NT2/D1 (cell line): ENCODE data around the gene FAM76A.
A peak's percentile ranks its signal among the peaks of the same experiment; 100 is the strongest.

Experiments used
- DNase-seq: peaks from one replicate; pipeline ENCODE4 v3.0.0-alpha.2; 2011; ENCODE audit warnings: low read depth, low spot score
- H3K27me3 ChIP-seq: 2 replicates; pipeline ENCODE4 v1.6.0; 2011; ENCODE audit warnings: mild to moderate bottlenecking; ENCODE audit not compliant: insufficient read length, insufficient read depth
- H3K36me3 ChIP-seq: 2 replicates; pipeline ENCODE4 v1.6.1; 2011; ENCODE audit warnings: mild to moderate bottlenecking, low read length, mixed read lengths; ENCODE audit not compliant: insufficient read depth, insufficient read length
- H3K4me1 ChIP-seq: 2 replicates; pipeline ENCODE4 v1.5.1; 2011; ENCODE audit not compliant: insufficient read depth, insufficient read length
- H3K4me3 ChIP-seq: 2 replicates; pipeline ENCODE4 v1.5.1; 2011; ENCODE audit warnings: low read depth; ENCODE audit not compliant: insufficient read length
- H3K9ac ChIP-seq: 2 replicates; pipeline ENCODE4 v1.6.0; 2011; ENCODE audit warnings: low read depth; ENCODE audit not compliant: insufficient read length
- H3K9me3 ChIP-seq: 2 replicates; pipeline ENCODE4 v1.5.1; 2011; ENCODE audit warnings: mild to moderate bottlenecking, low read length; ENCODE audit not compliant: insufficient read depth
- SUZ12 ChIP-seq: IDR thresholded peaks from 2 replicates; pipeline ENCODE4 v1.6.1; 2011; ENCODE audit not compliant: insufficient read length, insufficient read depth; ENCODE audit errors: extremely low read depth
- YY1 ChIP-seq: IDR thresholded peaks from 2 replicates; pipeline ENCODE4 v1.6.1; 2011; ENCODE audit not compliant: insufficient read length, insufficient read depth
- ZNF274 ChIP-seq: IDR thresholded peaks from 2 replicates; pipeline ENCODE4 v1.6.1; 2011; ENCODE audit warnings: mild to moderate bottlenecking, low read depth, low read length

FAM76A gene

GRCh38 chr1:27759236-27759635 lies 33.5 kb downstream of the FAM76A start:
- Histone ChIP-seq H3K9ac (no peak overlapping the region), H3K4me1 (no peaks in the 10 kb centered on the region), H3K4me3 (no peak overlapping the region), H3K36me3 (peaks cover 61% of the 10 kb centered on the region), H3K27me3 (no peaks in the 10 kb centered on the region), H3K9me3 (no peaks in the 10 kb centered on the region)
- TF ChIP-seq SUZ12: no peak
- TF ChIP-seq ZNF274: no peak
- TF ChIP-seq YY1: no peak
- no peak for DNase-seq

GRCh38 chr1:27760426-27760825 lies 34.7 kb downstream of the FAM76A start:
- no peaks in the 10 kb centered on the region for H3K27me3 ChIP-seq
- H3K4me1 ChIP-seq: no peaks in the 10 kb centered on the region
- H3K36me3 ChIP-seq: peaks cover 49% of the 10 kb centered on the region
- no peak for TF ChIP-seq ZNF274
- no peak for TF ChIP-seq SUZ12
- TF ChIP-seq YY1: no peak
- no peak for DNase-seq
- no peaks in the 10 kb centered on the region for H3K9me3 ChIP-seq
- H3K9ac ChIP-seq: no peak overlapping the region
- no peak overlapping the region for H3K4me3 ChIP-seq

- H3K4me3 ChIP-seq: no peak overlapping the region
- H3K9ac ChIP-seq: no peak overlapping the region
- no peaks in the 10 kb centered on the region for H3K9me3 ChIP-seq
- TF ChIP-seq YY1 (no peak), ZNF274 (no peak), SUZ12 (no peak)
- DNase-seq: no peak
- H3K27me3 ChIP-seq: no peaks in the 10 kb centered on the region
- no peaks in the 10 kb centered on the region for H3K4me1 ChIP-seq
- peaks cover 34% of the 10 kb centered on the region for H3K36me3 ChIP-seq
These were observed 36.3 kb downstream of the FAM76A start for GRCh38 chr1:27762033-27762432.

- no peaks in the 10 kb centered on the region for H3K4me1 ChIP-seq
- peaks cover 30% of the 10 kb centered on the region for H3K36me3 ChIP-seq
- H3K4me3 ChIP-seq: no peak overlapping the region
- H3K27me3 ChIP-seq: no peaks in the 10 kb centered on the region
- H3K9me3 ChIP-seq: no peaks in the 10 kb centered on the region
- H3K9ac ChIP-seq: no peak overlapping the region
- DNase-seq: no peak
- TF ChIP-seq ZNF274 (no peak), SUZ12 (no peak), YY1 (no peak)
These were observed 37.6 kb downstream of the FAM76A start for GRCh38 chr1:27763358-27763757.

- no peak for DNase-seq
- Histone ChIP-seq H3K9ac (no peak overlapping the region), H3K4me3 (no peak overlapping the region), H3K27me3 (no peaks in the 10 kb centered on the region), H3K36me3 (no peaks in the 10 kb centered on the region), H3K4me1 (no peaks in the 10 kb centered on the region), H3K9me3 (no peaks in the 10 kb centered on the region)
- TF ChIP-seq YY1 (no peak), ZNF274 (no peak), SUZ12 (no peak)
These were observed 44.6 kb downstream of the FAM76A start for GRCh38 chr1:27770293-27770830.

- DNase-seq: no peak
- Histone ChIP-seq H3K4me1 (no peaks in the 10 kb centered on the region), H3K4me3 (peak overlapping the region; percentile 91), H3K36me3 (peaks cover 2% of the 10 kb centered on the region), H3K9me3 (no peaks in the 10 kb centered on the region), H3K9ac (peak overlapping the region; percentile 7), H3K27me3 (no peaks in the 10 kb centered on the region)
- TF ChIP-seq ZNF274 (no peak), YY1 (no peak), SUZ12 (no peak)
These were observed 46.5 kb downstream of the FAM76A start for GRCh38 chr1:27772036-27772931.

- peak within 1 kb of the TSS; percentile 91 for H3K4me3 ChIP-seq
- H3K4me1 ChIP-seq: no peaks in the 10 kb centered on the region
- TF ChIP-seq ZNF274: no peak
- TF ChIP-seq SUZ12: no peak
- TF ChIP-seq YY1: no peak
- H3K9ac ChIP-seq: peak within 1 kb of the TSS; percentile 95
- peaks cover 2% of the 10 kb centered on the region for H3K36me3 ChIP-seq
- H3K9me3 ChIP-seq: no peaks in the 10 kb centered on the region
- peak; percentile 99 for DNase-seq
- no peaks in the 10 kb centered on the region for H3K27me3 ChIP-seq
These were observed 47.4 kb downstream of the FAM76A start, which contains the start of gene STX12 for GRCh38 chr1:27772932-27773825. Gene STX12 (plus strand): TSS chr1:27773219. CDS start chr1:27773308, 89 bp downstream.
